SU-DHL-6 (cell line): Measurements from ENCODE around the gene DLG2.

Experiments used
- CTCF ChIP-seq: fragments of 200-600 bp; sonication (generic); IDR thresholded peaks from one replicate; pipeline ENCODE4 v1.5.1; 2017; ENCODE audit warnings: antibody characterized with exemption, mild to moderate bottlenecking, low read length, moderate library complexity; ENCODE audit not compliant: insufficient read depth, poor library complexity, severe bottlenecking
- EZH2phosphoT487 ChIP-seq: fragments of 200-600 bp; sonication (generic), shearing (Covaris generic); conservative IDR thresholded peaks from 2 replicates; pipeline ENCODE4 v1.6.1; 2018; ENCODE audit warnings: mild to moderate bottlenecking, antibody characterized with exemption, low read length, moderate library complexity, mixed read lengths

GRCh38 chr11:83666149-83666548, 1961.0 kb downstream of the DLG2 start:
- TF ChIP-seq CTCF (no peak), EZH2phosphoT487 (no peak)
